OCI-M2 (cell line): ENCODE data around the gene WWOX.

Source experiments
- DNase-seq: peaks from one replicate; lab custom pipeline; 2025; ENCODE audit not compliant: unreplicated experiment; lab: John Stamatoyannopoulos, UW

Gene WWOX

GRCh38 chr16:78553268-78554039 lies 454.0 kb downstream of the WWOX start:
- no peak for DNase-seq

GRCh38 chr16:78556421-78556820 lies 457.0 kb downstream of the WWOX start:
- no peak for DNase-seq

DNA sequence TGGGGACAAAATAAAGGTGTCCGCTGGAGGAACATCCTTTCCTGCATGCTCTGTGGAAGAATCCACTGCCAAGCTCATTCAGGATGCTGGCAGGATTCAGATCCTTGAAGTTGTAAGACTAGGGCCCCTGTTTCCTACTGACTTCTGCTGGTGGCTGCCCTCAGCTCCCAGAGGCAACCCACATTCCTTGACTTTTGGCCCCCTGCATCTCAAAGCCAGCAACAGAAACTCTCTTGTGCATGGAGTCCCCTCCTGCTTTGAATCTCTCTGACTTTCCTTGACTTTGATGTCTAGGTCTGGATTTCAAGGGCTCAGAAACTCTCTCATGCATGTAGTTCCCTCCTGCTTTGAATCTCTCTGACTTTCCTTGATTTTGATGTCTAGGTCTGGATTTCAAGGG lies 461.5 kb downstream of the WWOX start:
- DNase-seq, result no peak

DNA sequence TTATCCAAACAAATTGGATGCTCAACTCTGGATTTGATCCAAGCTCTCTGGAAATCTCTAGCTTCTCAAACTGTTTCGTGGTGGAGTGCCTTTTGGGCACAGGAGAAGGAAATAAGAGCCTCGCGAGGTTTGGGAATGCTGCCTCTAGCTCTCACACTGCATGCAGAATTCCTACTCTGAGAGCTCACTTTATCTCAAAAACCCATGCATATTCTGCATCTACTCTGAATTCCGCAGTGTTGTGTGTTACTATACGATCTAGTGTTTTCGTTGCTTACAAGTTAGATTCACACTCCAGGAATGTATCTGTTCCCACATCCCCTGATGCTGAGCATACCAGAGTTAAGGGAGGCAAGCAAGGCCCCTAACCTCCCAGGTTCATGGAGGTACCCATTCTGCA lies 462.7 kb downstream of the WWOX start:
- no peak for DNase-seq

DNA sequence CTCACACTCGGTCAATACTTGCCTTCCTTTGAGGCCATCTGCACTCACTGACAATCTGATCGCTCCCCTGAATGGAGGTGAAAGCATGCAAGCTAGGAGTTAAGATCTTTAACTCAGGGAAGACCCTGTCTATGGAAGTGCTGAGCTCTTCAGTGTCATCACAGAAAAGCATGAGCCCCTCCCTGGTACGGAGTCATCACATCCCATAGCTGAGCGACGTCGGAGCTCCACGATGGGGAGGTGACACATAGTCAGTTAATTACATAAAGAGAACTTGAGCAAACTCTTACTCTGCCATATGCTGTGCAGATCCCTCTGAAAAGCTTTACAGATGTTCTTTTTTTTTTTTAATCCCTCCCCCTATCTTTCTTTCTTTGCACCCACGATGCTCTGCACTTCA lies 463.2 kb downstream of the WWOX start:
- no peak for DNase-seq

GRCh38 chr16:78563905-78564304 lies 464.5 kb downstream of the WWOX start:
- DNase-seq, result no peak

GRCh38 chr16:78566397-78567073 lies 467.1 kb downstream of the WWOX start:
- DNase-seq, result no peak

DNA sequence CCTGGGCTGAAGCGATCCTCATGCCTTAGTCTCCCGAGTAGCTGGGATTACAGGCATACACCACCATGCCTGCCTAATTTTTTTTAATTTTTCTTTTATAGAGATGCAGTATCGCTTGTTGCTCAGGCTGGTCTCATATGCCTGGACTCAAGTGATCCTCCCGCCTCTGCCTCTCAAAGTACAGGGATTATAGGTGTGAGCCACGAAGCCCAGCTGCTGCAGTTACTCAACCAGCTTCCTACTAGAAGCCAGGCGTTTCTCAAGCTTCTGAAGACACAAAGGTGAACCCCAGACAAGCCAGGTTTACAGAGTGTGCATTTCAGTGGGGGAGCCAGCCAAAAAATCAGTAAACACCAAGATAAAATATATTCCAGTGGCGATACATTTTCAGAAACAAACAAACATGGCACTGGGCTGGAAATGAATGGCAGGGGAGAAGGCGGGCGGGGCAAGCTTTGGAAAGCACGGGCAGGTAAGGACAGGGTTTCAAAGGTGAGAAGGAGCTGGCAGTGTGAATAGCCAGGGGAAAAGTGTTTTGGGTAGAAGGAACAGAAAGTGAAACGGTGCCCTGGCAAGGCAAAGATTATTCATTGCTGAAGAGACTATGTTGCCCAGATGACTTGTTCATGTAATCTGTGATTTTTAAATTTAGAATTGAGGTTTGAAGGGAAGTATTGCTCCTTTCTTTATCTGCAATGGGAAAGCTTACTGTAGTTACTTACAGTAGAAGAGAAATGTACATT lies 471.1 kb downstream of the WWOX start:
- DNase-seq, result no peak

DNA sequence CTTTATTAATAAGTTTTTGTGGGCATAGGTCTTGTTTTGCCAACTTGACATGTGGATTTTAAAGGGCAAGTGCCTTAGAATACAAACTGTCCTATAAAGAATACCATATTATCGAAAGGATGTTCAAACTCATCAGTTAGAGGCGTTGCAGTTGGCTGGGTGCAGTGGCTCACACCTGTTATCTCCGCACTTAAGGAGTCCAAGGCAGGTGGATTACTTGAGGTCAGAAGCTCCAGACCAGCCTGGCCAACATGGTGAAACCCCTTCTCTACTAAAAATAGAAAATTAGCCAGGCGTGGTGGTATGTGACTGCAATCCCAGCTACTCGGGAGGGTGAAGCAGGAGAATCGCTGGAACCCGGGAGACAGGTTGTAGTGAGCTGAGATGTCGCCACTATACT lies 472.0 kb downstream of the WWOX start:
- no peak for DNase-seq

DNA sequence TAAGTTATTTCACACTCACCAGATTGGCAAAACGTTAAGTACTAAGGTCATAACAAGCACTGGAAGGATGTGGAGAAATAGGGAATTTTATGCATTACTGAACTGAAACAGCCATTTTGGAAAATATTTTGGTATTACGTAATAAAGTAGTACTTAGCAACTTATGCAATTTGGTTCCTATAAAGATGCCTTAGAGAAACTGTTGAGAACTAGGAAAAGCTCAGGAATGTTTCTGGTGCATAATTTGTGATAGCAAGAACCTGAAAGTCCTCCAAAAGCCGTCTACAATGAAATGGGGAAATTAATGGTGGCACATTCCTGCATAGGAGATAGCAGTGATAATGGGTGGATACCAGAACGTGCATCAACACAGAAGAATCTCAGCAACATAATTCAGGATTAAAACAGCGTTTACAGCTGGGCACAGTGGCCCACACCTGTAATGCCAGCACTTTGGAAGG lies 472.5 kb downstream of the WWOX start:
- DNase-seq, result no peak

DNA sequence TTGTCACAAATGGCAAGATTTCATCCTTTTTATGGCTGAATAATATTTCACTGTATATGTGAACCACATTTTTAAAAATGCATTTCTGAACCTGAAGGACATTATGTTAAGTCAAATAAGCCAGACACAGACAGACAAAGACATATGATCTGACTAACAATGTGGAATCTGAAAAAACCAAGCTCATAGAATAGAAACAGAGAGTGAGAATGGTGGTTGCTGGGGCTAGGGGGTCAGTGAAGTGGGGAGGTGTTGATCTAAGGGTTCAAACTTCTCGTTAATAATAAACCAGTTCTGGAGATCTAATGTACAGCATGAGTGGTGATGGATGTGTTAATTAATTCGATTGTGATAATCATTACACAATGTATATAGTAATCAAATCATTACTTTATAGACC lies 475.1 kb downstream of the WWOX start:
- DNase-seq, result no peak

DNA sequence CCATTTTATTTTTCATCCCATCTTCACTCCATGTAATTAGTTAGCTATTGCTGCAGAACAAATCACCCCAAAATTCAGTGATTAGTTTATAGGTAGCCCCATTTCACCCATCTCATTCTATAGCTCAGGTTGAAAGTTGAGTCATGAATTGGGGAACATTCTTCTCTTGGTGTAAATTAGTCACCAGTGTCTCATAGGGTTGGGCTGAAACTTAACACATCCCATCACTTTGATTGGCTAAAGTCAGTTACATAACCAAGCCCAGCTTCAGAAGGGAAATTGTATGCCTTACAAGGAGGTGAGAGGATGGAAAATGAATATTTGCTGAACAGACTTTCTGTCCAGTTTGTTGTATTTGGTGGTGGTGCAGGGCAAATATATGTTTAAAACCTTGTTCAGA lies 477.5 kb downstream of the WWOX start:
- no peak for DNase-seq

- no peak for DNase-seq
These were observed 478.2 kb downstream of the WWOX start for GRCh38 chr16:78577630-78578029.

- DNase-seq, result no peak
These were observed 479.6 kb downstream of the WWOX start for GRCh38 chr16:78579020-78579419.

DNA sequence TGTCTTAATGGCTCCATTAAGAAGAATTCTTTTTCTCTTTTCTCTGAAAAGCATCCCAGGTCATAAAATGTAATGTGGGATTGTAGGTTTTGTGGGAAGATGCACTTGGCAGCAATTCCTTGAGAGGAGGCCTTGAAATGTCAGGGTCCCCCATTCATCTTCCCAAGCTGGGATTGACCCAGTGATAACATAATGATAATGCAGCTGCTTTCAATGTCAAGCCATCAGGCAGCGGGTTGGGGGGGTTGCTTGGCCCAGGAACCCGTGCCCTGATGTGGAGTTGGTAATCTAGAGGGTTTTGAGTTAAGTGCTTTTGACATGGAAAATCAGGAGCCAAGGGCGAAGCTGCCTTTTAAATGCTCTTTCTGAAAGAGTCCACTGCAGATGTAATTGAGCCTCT lies 484.0 kb downstream of the WWOX start:
- DNase-seq, result no peak

GRCh38 chr16:78584213-78584860 lies 484.9 kb downstream of the WWOX start:
- DNase-seq, result no peak

GRCh38 chr16:78584991-78585390 lies 485.5 kb downstream of the WWOX start:
- DNase-seq, result no peak

DNA sequence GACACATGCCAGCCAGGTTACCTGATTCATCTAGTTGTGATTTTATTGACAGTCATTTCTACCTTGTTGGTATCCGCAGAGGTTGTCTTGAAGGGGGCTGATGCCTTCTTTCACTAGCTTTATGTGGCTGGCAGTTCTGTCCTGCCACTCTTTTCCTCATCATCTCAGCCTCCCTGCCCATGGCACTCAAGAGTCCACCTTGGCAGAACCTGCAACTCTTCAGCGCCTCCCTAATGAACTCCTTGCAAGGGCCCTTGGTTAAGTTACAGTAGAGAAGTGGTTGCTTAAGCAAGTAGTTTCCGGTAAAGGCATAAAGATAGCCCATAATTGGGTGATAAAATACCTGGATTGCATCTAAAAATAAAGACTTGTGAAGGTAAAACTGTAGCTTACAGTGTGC lies 489.9 kb downstream of the WWOX start:
- DNase-seq, result no peak

GRCh38 chr16:78591682-78592103 lies 492.2 kb downstream of the WWOX start:
- no peak for DNase-seq

- DNase-seq, result no peak
These were observed 492.7 kb downstream of the WWOX start for GRCh38 chr16:78592111-78592510.

DNA sequence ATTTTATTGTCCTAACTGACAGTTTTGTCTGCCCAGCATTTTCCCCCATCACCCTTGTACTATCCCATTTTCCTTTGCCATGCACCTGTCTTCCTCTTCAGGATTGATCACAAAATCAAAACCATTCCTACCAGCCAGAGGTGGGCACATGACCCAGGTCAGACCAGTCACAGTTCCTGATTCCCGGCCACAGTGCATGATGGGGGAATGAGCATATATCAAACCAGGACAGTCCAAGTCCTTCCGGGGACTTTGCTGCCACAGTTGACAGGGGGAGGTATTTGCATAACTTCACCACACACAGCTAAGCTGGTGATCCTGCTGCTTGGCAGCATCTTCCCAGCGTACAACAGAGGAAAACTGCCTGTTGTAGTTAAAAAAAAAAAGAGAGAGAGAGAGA lies 493.9 kb downstream of the WWOX start:
- DNase-seq, result no peak
